B cell (primary cell): Measurements from ENCODE around the gene TLX3. TPM values are rescaled to one million over a fixed set of nuclear protein-coding genes. Genes with fewer than 3 reads are reported as not detected.
A peak's percentile ranks its signal among the peaks of the same experiment; 100 is the strongest.

Source experiments
- ATAC-seq: fragments of 200-7000 bp; cut with Tn5 transposase; one replicate; pipeline ENCODE4 v1.10.0; 2021; ENCODE audit warnings: low read depth, mild to moderate bottlenecking, moderate number of reproducible peaks, moderate library complexity
- CTCF ChIA-PET: fragments of 350-600 bp; sonication (Branson Sonifier 250); formaldehyde crosslinking; loops from one replicate; lab custom pipeline; 2021; ENCODE audit warnings: antibody characterized with exemption, inconsistent platforms; lab: Charles Lee
- POLR2A ChIA-PET: fragments of 350-600 bp; sonication (Branson Sonifier 250); formaldehyde crosslinking; loops from one replicate; lab custom pipeline; 2021; ENCODE audit warnings: antibody characterized with exemption; lab: Charles Lee
- DNase-seq: peaks from one replicate; pipeline ENCODE4 v3.0.0; 2013
- H2AFZ ChIP-seq: 2 replicates; pipeline ENCODE4 v1.6.1; 2012; ENCODE audit warnings: mild to moderate bottlenecking, low read depth, low read length; ENCODE audit not compliant: insufficient read depth, poor library complexity, severe bottlenecking
- H3K27ac ChIP-seq, 2 donors: 1 replicate in 1 of 2; 2 replicates in 1 of 2; pipeline ENCODE4 v1.5.1; 2012 to 2013; ENCODE audit warnings: low read length in 2 of 2, mild to moderate bottlenecking in 2 of 2, moderate library complexity in 1 of 2
- H3K27me3 ChIP-seq, 4 experiments: fragments of 200-600 bp in 1 of 4; sonication (generic) in 1 of 4; replicated peaks in 1 of 4; 1 replicate in 2 of 4; 2 replicates in 2 of 4; pipeline versions ENCODE4 v1.6.1 to v1.7.0; 2013 to 2016; ENCODE audit warnings: low read length in 3 of 4, mild to moderate bottlenecking in 2 of 4, mixed read lengths in 1 of 4, moderate library complexity in 1 of 4; ENCODE audit not compliant: insufficient read depth in 4 of 4, control insufficient read depth in 3 of 4; ENCODE audit errors: control extremely low read depth in 1 of 4
- H3K36me3 ChIP-seq, 2 experiments: replicated peaks in 1 of 2; 1 replicate in 1 of 2; 2 replicates in 1 of 2; pipeline versions ENCODE4 v1.6.1 to v1.7.1; 2013; ENCODE audit warnings: low read length in 1 of 2; ENCODE audit not compliant: insufficient read depth in 2 of 2, control insufficient read depth in 1 of 2; ENCODE audit errors: control extremely low read depth in 1 of 2, extremely low read depth in 1 of 2
- H3K4me1 ChIP-seq, 2 donors: fragments of 200-600 bp in 1 of 2; sonication (generic) in 1 of 2; 1 replicate in 1 of 2; 2 replicates in 1 of 2; pipeline versions ENCODE4 v1.5.1 to v1.6.1; 2013 to 2017; ENCODE audit warnings: low read length in 2 of 2; ENCODE audit not compliant: control insufficient read depth in 2 of 2, insufficient read depth in 2 of 2
- H3K4me2 ChIP-seq: replicated peaks from 2 replicates; pipeline ENCODE3; 2012; ENCODE audit warnings: mild to moderate bottlenecking, low read depth, low read length; ENCODE audit not compliant: poor library complexity, severe bottlenecking
- H3K4me3 ChIP-seq, 5 experiments: fragments of 200-600 bp in 1 of 5; sonication (generic) in 1 of 5; 1 replicate in 3 of 5; 2 replicates in 2 of 5; pipeline versions ENCODE4 v1.5.1 to v1.7.0; 2011 to 2016; ENCODE audit warnings: low read length in 4 of 5, mild to moderate bottlenecking in 4 of 5, low read depth in 2 of 5, control low read depth in 1 of 5, moderate library complexity in 1 of 5; ENCODE audit not compliant: insufficient read depth in 1 of 5; ENCODE audit errors: control extremely low read depth in 1 of 5, extremely low read depth in 1 of 5
- H3K79me2 ChIP-seq: fragments of 200-600 bp; sonication (generic); one replicate; pipeline ENCODE4 v1.6.0; 2016; ENCODE audit warnings: low read length; ENCODE audit not compliant: control insufficient read depth, insufficient read depth
- H3K9ac ChIP-seq: fragments of 200-600 bp; sonication (generic); 2 replicates; pipeline ENCODE4 v1.6.1; 2017; ENCODE audit warnings: mild to moderate bottlenecking, low read length, moderate library complexity
- H3K9me3 ChIP-seq, 3 donors: one replicate each; pipeline versions ENCODE4 v1.6.1 to v1.7.1; 2013; ENCODE audit warnings: low read length in 2 of 3; ENCODE audit not compliant: control insufficient read depth in 2 of 3, insufficient read depth in 1 of 3; ENCODE audit errors: control extremely low read depth in 1 of 3
- H4K20me1 ChIP-seq: 2 replicates; pipeline ENCODE4 v1.6.0; 2012; ENCODE audit warnings: mild to moderate bottlenecking, low read length; ENCODE audit not compliant: insufficient read depth, control insufficient read depth, poor library complexity, severe bottlenecking
- H3K27ac Mint-ChIP-seq: one replicate; pipeline ENCODE4 v1.8.0; 2021; ENCODE audit warnings: mixed read lengths
- H3K27me3 Mint-ChIP-seq: one replicate; pipeline ENCODE4 v1.8.0; 2021; ENCODE audit warnings: mixed read lengths
- H3K4me1 Mint-ChIP-seq: one replicate; pipeline ENCODE4 v1.8.0; 2021; ENCODE audit warnings: mixed read lengths
- H3K4me3 Mint-ChIP-seq: one replicate; pipeline ENCODE4 v1.8.0; 2021; ENCODE audit warnings: mixed read lengths
- H3K9me3 Mint-ChIP-seq: one replicate; pipeline ENCODE4 v1.8.0; 2022; ENCODE audit warnings: mixed read lengths; ENCODE audit not compliant: insufficient read depth
- CTCF ChIP-seq: fragments of 200-600 bp; IDR thresholded peaks from one replicate; pipeline ENCODE4 v1.8.0; 2022; ENCODE audit warnings: antibody characterized with exemption, mild to moderate bottlenecking
- EZH2 ChIP-seq: IDR thresholded peaks from 2 replicates; pipeline ENCODE4 v1.6.1; 2012; ENCODE audit warnings: borderline replicate concordance, low read depth, mild to moderate bottlenecking, moderate library complexity, low read length; ENCODE audit not compliant: insufficient read depth, poor library complexity, severe bottlenecking
- WGBS: methylation state at CpG from one replicate; pipeline ENCODE4 v1.1.5; 2013; ENCODE audit warnings: missing lambda C conversion rate; ENCODE audit not compliant: insufficient coverage; 5-methylcytosine and 5-hydroxymethylcytosine counted together
- intact Hi-C: fragments of 100-400 bp; cut with micrococcal nuclease; formaldehyde crosslinking; loops from one replicate; pipeline ENCODE4 v1.10.0; 2022
- polyA plus RNA-seq: library from polyadenylated mRNA; depleted of rRNA; stranded (reverse); fragments of >200 nt; gene quantifications from 2 replicates; pipeline ENCODE4 v1.2.3, GENCODE V29; 2012
- total RNA-seq, 2 donors: library from RNA; stranded (reverse); fragments of 120-200 nt in 1 of 2; gene quantifications; 1 replicate in 1 of 2; 2 replicates in 1 of 2; pipeline versions ENCODE4 v1.2.3 to v1.2.4, GENCODE V29; 2013 to 2022

Gene TLX3
- total and polyA plus RNA-seq, 2 donors (not counting 1 experiment from before 2014, with no cell fraction given): not detected

- no peak overlapping the region for H3K27ac Mint-ChIP-seq
- H3K9me3 ChIP-seq: peaks cover 0 to 54% (median 0%) of the 10 kb centered on the region in 3 donors
- no peaks in the 10 kb centered on the region for H3K36me3 ChIP-seq
- ATAC-seq: no peak
- H4K20me1 ChIP-seq: no peaks in the 10 kb centered on the region
- H3K27me3 ChIP-seq: peaks cover 0 to 81% (median 50%) of the 10 kb centered on the region in 4 experiments
- peak overlapping the region; percentile 16 for H2AFZ ChIP-seq
- WGBS: 5% methylated on average over 35 of the region's 41 CpGs
- no peak overlapping the region for H3K4me3 ChIP-seq
- TF ChIP-seq EZH2: no peak
- no peak for TF ChIP-seq CTCF
- H3K4me1 ChIP-seq: peaks cover 16 to 17% of the 10 kb centered on the region in 2 donors
- no peaks in the 10 kb centered on the region for H3K9me3 Mint-ChIP-seq
- no peak overlapping the region for H3K9ac ChIP-seq
- intact Hi-C loops: no loop called here
- no peak overlapping the region for H3K4me2 ChIP-seq
- ChIA-PET CTCF (no interaction called here), POLR2A (no interaction called here)
- peaks cover 19% of the 10 kb centered on the region for H3K4me1 Mint-ChIP-seq
- DNase-seq: peak; percentile 19
- H3K27ac ChIP-seq: no peak overlapping the region
- H3K79me2 ChIP-seq: no peaks in the 10 kb centered on the region
- no peak overlapping the region for H3K4me3 Mint-ChIP-seq
- H3K27me3 Mint-ChIP-seq: peaks cover 53% of the 10 kb centered on the region
Observed at GRCh38 chr5:171310212-171310818, 1.3 kb downstream of the TLX3 start.

- H3K79me2 ChIP-seq: no peaks in the 10 kb centered on the region
- H3K9me3 Mint-ChIP-seq: no peaks in the 10 kb centered on the region
- ATAC-seq (no peak), DNase-seq (peak; percentile 27)
- peaks cover 50% of the 10 kb centered on the region for H3K27me3 Mint-ChIP-seq
- WGBS: 4% methylated on average over 41 of the region's 41 CpGs
- no peak overlapping the region for H3K4me3 Mint-ChIP-seq
- no peaks in the 10 kb centered on the region for H4K20me1 ChIP-seq
- H3K27me3 ChIP-seq: peaks cover 0 to 82% (median 49%) of the 10 kb centered on the region in 4 experiments
- H3K4me1 ChIP-seq: peaks cover 17 to 20% of the 10 kb centered on the region in 2 donors
- H3K4me3 ChIP-seq: no peak overlapping the region
- TF ChIP-seq EZH2: no peak
- no peak for TF ChIP-seq CTCF
- intact Hi-C loops: no loop called here
- peak overlapping the region; percentile 16 for H2AFZ ChIP-seq
- no peak overlapping the region for H3K9ac ChIP-seq
- CTCF ChIA-PET: no interaction called here
- H3K4me2 ChIP-seq: peak overlapping the region; percentile 61
- H3K36me3 ChIP-seq: no peaks in the 10 kb centered on the region
- no peak overlapping the region for H3K27ac ChIP-seq
- peaks cover 0 to 59% (median 0%) of the 10 kb centered on the region in 3 donors for H3K9me3 ChIP-seq
- POLR2A ChIA-PET: no interaction called here
- H3K4me1 Mint-ChIP-seq: peaks cover 19% of the 10 kb centered on the region
- no peak overlapping the region for H3K27ac Mint-ChIP-seq
Observed at GRCh38 chr5:171310819-171311321, 1.8 kb downstream of the TLX3 start.
